ENCODE results near the gene LIMS3.
"Not testable (repeated sequence)": the region's sequence is repeated elsewhere in the genome, so short reads cannot be mapped to it uniquely, and the experiment has no call there.

- not testable (repeated sequence) for TF ChIP-seq ESRRG (CRISPR knock-in tag; IDR thresholded peaks at IDR 0.05); ISL1 (CRISPR knock-in tag; IDR thresholded peaks at IDR 0.05); PATZ1 (CRISPR knock-in tag; IDR thresholded peaks at IDR 0.05; ENCODE audit: borderline replicate concordance)
Measured at GRCh38 chr2:109969864-109970263, 71.4 kb downstream of the LIMS3 start.

All from SK-N-SH treated with all-trans-retinoic acid at 6 μM for 48 hours (cell line).